Measurements from ENCODE around the gene TBC1D22A.

Gene TBC1D22A

DNA sequence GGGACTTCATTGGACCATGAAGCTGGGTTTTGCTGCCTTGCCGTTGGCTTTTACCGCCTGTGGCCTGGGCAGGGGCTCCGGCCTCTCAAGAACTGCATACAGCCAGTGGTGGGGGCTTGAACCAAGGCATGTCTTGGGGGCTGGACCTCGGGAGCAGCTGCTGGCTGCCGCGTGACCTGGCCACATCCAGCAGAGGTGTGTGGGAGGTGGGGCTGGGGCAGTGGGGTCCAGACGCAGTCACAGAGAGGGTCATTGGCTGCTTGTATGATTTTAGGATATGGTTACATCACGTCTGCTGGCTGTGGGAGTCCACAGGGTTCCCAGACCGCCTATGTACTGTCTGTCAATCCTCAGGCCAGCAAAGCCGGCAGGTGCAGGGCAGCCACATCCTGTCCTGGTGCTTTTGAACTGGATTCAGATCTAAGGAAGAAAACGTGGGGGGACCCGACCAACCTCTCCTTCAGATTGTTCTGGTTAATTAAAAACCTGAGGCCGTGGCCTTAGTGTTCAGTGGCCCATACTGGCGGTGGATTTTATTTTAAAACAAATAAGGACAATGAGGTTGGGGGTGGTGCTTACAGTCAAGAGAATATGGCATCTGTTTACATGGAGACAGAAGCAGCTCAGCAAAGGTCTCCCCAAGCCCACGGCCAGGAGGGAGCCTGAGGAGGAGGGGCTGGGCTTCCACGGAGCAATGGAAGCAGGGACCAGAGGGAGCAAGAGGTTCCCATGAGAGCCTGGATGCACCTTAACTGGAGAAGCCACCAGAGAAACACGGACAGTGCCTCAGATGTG is 426.0 kb downstream of the TBC1D22A start:
- Histone ChIP-seq H3K9ac (ENCODE audit: low read length) (no peak overlapping the region), H3K4me2 (ENCODE audit: low read length) (no peak overlapping the region)

DNA sequence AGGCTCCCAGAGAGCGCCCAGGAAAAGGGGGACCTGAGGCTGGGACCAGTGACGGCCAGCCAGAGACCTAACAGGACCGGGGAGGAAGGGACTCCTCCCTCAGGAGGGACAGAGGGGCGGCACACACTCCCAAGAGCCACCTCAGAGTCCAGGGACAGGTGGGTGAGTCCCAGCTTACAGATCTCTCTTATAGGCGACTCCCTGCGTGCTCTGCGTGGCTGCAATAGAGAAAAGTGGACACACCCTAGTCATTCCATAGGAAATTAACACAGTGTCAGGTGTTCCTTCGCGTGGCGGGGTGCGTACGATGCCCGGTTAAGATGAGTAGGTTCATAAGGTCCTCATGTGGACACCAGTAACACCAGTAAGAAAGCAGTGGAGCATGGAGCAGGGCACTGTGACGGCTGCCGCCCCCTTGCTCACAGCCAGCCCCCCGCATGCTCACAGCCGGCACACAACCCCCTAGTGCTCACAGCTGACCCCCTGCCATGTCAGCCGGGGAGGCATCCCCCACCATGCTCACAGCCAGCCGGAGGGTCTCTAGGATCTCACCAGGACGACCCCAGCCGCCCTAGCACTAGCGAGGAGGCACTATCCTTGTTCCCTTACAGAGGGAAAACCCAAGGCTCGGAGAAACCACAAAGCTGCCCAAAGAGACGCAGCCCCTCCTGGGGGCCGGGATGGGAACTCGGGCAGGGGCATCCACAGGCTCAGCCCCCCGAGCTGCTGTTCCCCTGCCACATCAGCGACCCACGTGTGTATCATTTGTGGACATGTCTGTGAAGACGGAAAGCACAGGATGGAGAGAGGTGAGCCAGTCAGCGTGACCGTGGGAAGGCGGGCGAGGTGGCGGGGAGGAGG is 426.8 kb downstream of the TBC1D22A start:
- no peaks in the 10 kb centered on the region for H3F3A ChIP-seq (ENCODE audit: insufficient read depth, low read length)
- no peaks in the 10 kb centered on the region for H3K36me3 ChIP-seq (ENCODE audit: insufficient read depth, low read length)
- H3K9me2 ChIP-seq (ENCODE audit: low read depth, low read length): no peaks in the 10 kb centered on the region
- H3K4me1 ChIP-seq (ENCODE audit: insufficient read depth, low read length, severe bottlenecking): peaks cover 8% of the 10 kb centered on the region
- H3K9ac ChIP-seq (ENCODE audit: low read length): no peak overlapping the region
- H3K4me3 ChIP-seq (ENCODE audit: low read depth, low read length, poor library complexity, severe bottlenecking): no peak overlapping the region
- H3K27me3 ChIP-seq (ENCODE audit: insufficient read depth, low read length): peaks cover 9% of the 10 kb centered on the region; the same call in 1 of the 2 replicates
- H3K4me2 ChIP-seq (ENCODE audit: low read length): no peak overlapping the region
- peaks cover 2% of the 10 kb centered on the region; the same call in 1 of the 2 replicates for H3K9me3 ChIP-seq (ENCODE audit: low read length)
- H4K20me1 ChIP-seq (ENCODE audit: insufficient read depth, low read length): no peaks in the 10 kb centered on the region
- no peak overlapping the region for H2AFZ ChIP-seq (ENCODE audit: low read length)
- TF ChIP-seq EZH2 (IDR thresholded peaks at IDR 0.05; ENCODE audit: borderline replicate concordance, low read length): no peak
- TF ChIP-seq, protein P1, sequence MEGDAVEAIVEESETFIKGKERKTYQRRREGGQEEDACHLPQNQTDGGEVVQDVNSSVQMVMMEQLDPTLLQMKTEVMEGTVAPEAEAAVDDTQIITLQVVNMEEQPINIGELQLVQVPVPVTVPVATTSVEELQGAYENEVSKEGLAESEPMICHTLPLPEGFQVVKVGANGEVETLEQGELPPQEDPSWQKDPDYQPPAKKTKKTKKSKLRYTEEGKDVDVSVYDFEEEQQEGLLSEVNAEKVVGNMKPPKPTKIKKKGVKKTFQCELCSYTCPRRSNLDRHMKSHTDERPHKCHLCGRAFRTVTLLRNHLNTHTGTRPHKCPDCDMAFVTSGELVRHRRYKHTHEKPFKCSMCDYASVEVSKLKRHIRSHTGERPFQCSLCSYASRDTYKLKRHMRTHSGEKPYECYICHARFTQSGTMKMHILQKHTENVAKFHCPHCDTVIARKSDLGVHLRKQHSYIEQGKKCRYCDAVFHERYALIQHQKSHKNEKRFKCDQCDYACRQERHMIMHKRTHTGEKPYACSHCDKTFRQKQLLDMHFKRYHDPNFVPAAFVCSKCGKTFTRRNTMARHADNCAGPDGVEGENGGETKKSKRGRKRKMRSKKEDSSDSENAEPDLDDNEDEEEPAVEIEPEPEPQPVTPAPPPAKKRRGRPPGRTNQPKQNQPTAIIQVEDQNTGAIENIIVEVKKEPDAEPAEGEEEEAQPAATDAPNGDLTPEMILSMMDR (IDR thresholded peaks at IDR 0.05; ENCODE audit: low read length): no peak
- H3K79me2 ChIP-seq (ENCODE audit: insufficient read depth, low read length): no peaks in the 10 kb centered on the region
- no peak overlapping the region for H3K27ac ChIP-seq (ENCODE audit: low read depth, low read length, poor library complexity, severe bottlenecking)

More for the DNA sequence above, 426.0 kb downstream of the TBC1D22A start:
- no peak overlapping the region for H2AFZ ChIP-seq (ENCODE audit: low read length)
- H3K36me3 ChIP-seq (ENCODE audit: insufficient read depth, low read length): no peaks in the 10 kb centered on the region
- H4K20me1 ChIP-seq (ENCODE audit: insufficient read depth, low read length): no peaks in the 10 kb centered on the region
- TF ChIP-seq, protein P1 (IDR thresholded peaks at IDR 0.05; ENCODE audit: low read length): no peak
- no peak for TF ChIP-seq EZH2 (IDR thresholded peaks at IDR 0.05; ENCODE audit: borderline replicate concordance, low read length)
- H3K9me2 ChIP-seq (ENCODE audit: low read depth, low read length): no peaks in the 10 kb centered on the region
- no peaks in the 10 kb centered on the region for H3F3A ChIP-seq (ENCODE audit: insufficient read depth, low read length)
- H3K4me1 ChIP-seq (ENCODE audit: insufficient read depth, low read length, severe bottlenecking): peaks cover 3% of the 10 kb centered on the region
- H3K9me3 ChIP-seq (ENCODE audit: low read length): peaks cover 3% of the 10 kb centered on the region; the same call in 1 of the 2 replicates
- no peak overlapping the region for H3K4me3 ChIP-seq (ENCODE audit: low read depth, low read length, poor library complexity, severe bottlenecking)
- H3K27me3 ChIP-seq (ENCODE audit: insufficient read depth, low read length): peaks cover 9% of the 10 kb centered on the region; the same call in 1 of the 2 replicates
- no peak overlapping the region for H3K27ac ChIP-seq (ENCODE audit: low read depth, low read length, poor library complexity, severe bottlenecking)
- no peaks in the 10 kb centered on the region for H3K79me2 ChIP-seq (ENCODE audit: insufficient read depth, low read length)

DNA sequence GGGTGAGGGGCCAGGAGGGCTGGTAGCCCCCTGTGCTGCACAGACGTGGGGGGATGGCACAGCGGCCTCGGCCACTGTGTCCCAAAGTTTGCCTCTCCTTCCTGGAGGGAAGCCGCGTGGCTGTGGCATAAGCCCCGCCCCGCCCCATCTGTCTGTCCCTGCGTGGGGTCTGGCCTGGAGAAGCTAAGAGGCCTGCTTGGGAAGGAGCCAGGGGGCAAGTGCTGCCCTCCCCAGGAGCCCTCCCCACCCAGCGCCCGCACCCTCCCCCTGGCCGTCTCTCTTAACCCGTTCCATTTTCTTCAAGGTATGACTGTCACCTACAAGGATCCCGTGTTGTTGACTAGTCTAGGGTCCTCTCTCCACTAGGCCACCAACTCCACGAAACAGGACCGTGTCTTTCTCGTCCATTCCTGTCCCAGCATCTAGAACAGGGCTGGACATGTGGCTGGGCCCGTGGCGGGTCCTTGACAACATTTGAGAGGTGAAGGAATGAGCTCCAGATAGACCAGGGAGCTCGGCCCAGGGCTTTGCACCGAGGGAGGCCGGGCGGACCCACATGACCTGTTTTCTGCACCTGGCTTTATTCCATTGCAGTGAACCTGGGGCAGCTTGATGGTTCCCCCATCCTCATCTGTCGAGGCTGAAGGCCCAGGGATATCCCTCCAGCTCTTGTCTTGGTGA is 428.0 kb downstream of the TBC1D22A start:
- Histone ChIP-seq H2AFZ (ENCODE audit: low read length) (no peak overlapping the region), H3K4me3 (ENCODE audit: low read depth, low read length, poor library complexity, severe bottlenecking) (no peak overlapping the region), H3K4me2 (ENCODE audit: low read length) (no peak overlapping the region), H3K4me1 (ENCODE audit: insufficient read depth, low read length, severe bottlenecking) (peaks cover 8% of the 10 kb centered on the region), H4K20me1 (ENCODE audit: insufficient read depth, low read length) (no peaks in the 10 kb centered on the region), H3K9me2 (ENCODE audit: low read depth, low read length) (no peaks in the 10 kb centered on the region), H3K9ac (ENCODE audit: low read length) (no peak overlapping the region), H3K27me3 (ENCODE audit: insufficient read depth, low read length) (peaks cover 9% of the 10 kb centered on the region; the same call in 1 of the 2 replicates), H3K79me2 (ENCODE audit: insufficient read depth, low read length) (no peaks in the 10 kb centered on the region), H3K36me3 (ENCODE audit: insufficient read depth, low read length) (no peaks in the 10 kb centered on the region), H3K9me3 (ENCODE audit: low read length) (no peaks in the 10 kb centered on the region; the same call in 1 of the 2 replicates), H3K27ac (ENCODE audit: low read depth, low read length, poor library complexity, severe bottlenecking) (no peak overlapping the region), H3F3A (ENCODE audit: insufficient read depth, low read length) (no peaks in the 10 kb centered on the region)
- TF ChIP-seq EZH2 (IDR thresholded peaks at IDR 0.05; ENCODE audit: borderline replicate concordance, low read length): no peak
- TF ChIP-seq, protein P1 (IDR thresholded peaks at IDR 0.05; ENCODE audit: low read length): no peak
